Neural progenitor cell (in vitro differentiated cells): ENCODE measurements around the gene EZR. TPM values are rescaled to one million over a fixed set of nuclear protein-coding genes. Genes with fewer than 3 reads are reported as not detected.

Experiments used
- DNase-seq: peaks from one replicate; pipeline ENCODE4 v3.0.0-alpha.2; 2016; ENCODE audit warnings: low spot score
- H2AFZ ChIP-seq: fragments of 200-600 bp; sonication (generic); replicated peaks from 2 replicates; pipeline ENCODE4 v1.6.1; 2016; ENCODE audit warnings: antibody characterized with exemption
- H3F3A ChIP-seq: fragments of 200-600 bp; sonication (generic); 2 replicates; pipeline ENCODE4 v1.6.1; 2016; ENCODE audit warnings: antibody characterized with exemption, low read depth
- H3K27ac ChIP-seq: fragments of 200-600 bp; sonication (generic); 2 replicates; pipeline ENCODE4 v1.5.1; 2016; ENCODE audit warnings: mild to moderate bottlenecking
- H3K27me3 ChIP-seq: fragments of 200-600 bp; sonication (generic); 2 replicates; pipeline ENCODE4 v1.6.1; 2016; ENCODE audit warnings: mild to moderate bottlenecking, moderate library complexity
- H3K36me3 ChIP-seq: fragments of 200-600 bp; sonication (generic); 2 replicates; pipeline ENCODE4 v1.5.1; 2016
- H3K4me1 ChIP-seq: fragments of 200-600 bp; sonication (generic); 2 replicates; pipeline ENCODE4 v1.6.1; 2016; ENCODE audit warnings: mixed run types
- H3K4me2 ChIP-seq: fragments of 200-600 bp; sonication (generic); 2 replicates; pipeline ENCODE4 v1.6.1; 2016
- H3K4me3 ChIP-seq: fragments of 200-600 bp; sonication (generic); 2 replicates; pipeline ENCODE4 v1.5.1; 2016
- H3K79me2 ChIP-seq: fragments of 200-600 bp; sonication (generic); 2 replicates; pipeline ENCODE4 v1.6.1; 2016; ENCODE audit warnings: low read depth
- H3K9ac ChIP-seq: fragments of 200-600 bp; sonication (generic); 2 replicates; pipeline ENCODE4 v1.6.1; 2016
- H3K9me3 ChIP-seq: fragments of 200-600 bp; sonication (generic); 2 replicates; pipeline ENCODE4 v1.5.1; 2016; ENCODE audit warnings: low read depth
- H4K20me1 ChIP-seq: fragments of 200-600 bp; sonication (generic); 2 replicates; pipeline ENCODE4 v1.6.1; 2016; ENCODE audit warnings: low read depth
- H3K27ac Mint-ChIP-seq: 3 replicates; pipeline ENCODE4 v1.8.0; 2021; ENCODE audit warnings: mixed read lengths
- H3K27me3 Mint-ChIP-seq: 2 replicates; pipeline ENCODE4 v1.8.0; 2022; ENCODE audit warnings: low read depth, mild to moderate bottlenecking, inconsistent platforms, moderate library complexity, mixed read lengths; ENCODE audit not compliant: insufficient read depth
- H3K36me3 Mint-ChIP-seq: 3 replicates; pipeline ENCODE4 v1.8.0; 2021; ENCODE audit warnings: mixed read lengths
- H3K4me1 Mint-ChIP-seq: 3 replicates; pipeline ENCODE4 v1.8.0; 2021; ENCODE audit warnings: mixed read lengths
- H3K4me3 Mint-ChIP-seq: 3 replicates; pipeline ENCODE4 v1.8.0; 2021; ENCODE audit warnings: mild to moderate bottlenecking, moderate library complexity, mixed read lengths
- H3K9me3 Mint-ChIP-seq: 3 replicates; pipeline ENCODE4 v1.8.0; 2020; ENCODE audit warnings: mixed read lengths
- CTCF ChIP-seq: fragments of 200-600 bp; sonication (generic); IDR thresholded peaks from 2 replicates; pipeline ENCODE4 v1.5.1; 2017; ENCODE audit warnings: antibody characterized with exemption, mild to moderate bottlenecking
- EZH2 ChIP-seq: fragments of 200-600 bp; sonication (generic); IDR thresholded peaks from 2 replicates; pipeline ENCODE4 v1.6.1; 2017; ENCODE audit warnings: antibody characterized with exemption, mild to moderate bottlenecking, moderate library complexity
- EZH2phosphoT487 ChIP-seq: fragments of 200-600 bp; sonication (generic); IDR thresholded peaks from 2 replicates; pipeline ENCODE4 v1.6.1; 2017; ENCODE audit warnings: antibody characterized with exemption
- total RNA-seq: library from RNA; depleted of rRNA; stranded (reverse); fragments of >200 nt; gene quantifications from 2 replicates; pipeline ENCODE4 v1.2.3, GENCODE V29; 2015; ENCODE audit warnings: low replicate concordance

The EZR gene
- total RNA-seq, 1 donor from 2014 or later = 52.0 TPM

- no peaks in the 10 kb centered on the region for H3K9me3 ChIP-seq
- no peak overlapping the region for H3K4me3 Mint-ChIP-seq
- no peaks in the 10 kb centered on the region for H4K20me1 ChIP-seq
- H3K27me3 ChIP-seq = no peaks in the 10 kb centered on the region
- no peaks in the 10 kb centered on the region for H3K36me3 Mint-ChIP-seq
- no peak overlapping the region for H3K9ac ChIP-seq
- no peaks in the 10 kb centered on the region for H3K36me3 ChIP-seq
- no peaks in the 10 kb centered on the region for H3K27me3 Mint-ChIP-seq
- H3K79me2 ChIP-seq = no peaks in the 10 kb centered on the region
- no peak overlapping the region for H2AFZ ChIP-seq
- no peak overlapping the region for H3K27ac ChIP-seq
- H3K27ac Mint-ChIP-seq = no peak overlapping the region
- no peaks in the 10 kb centered on the region for H3F3A ChIP-seq
- peaks cover 9% of the 10 kb centered on the region for H3K4me1 ChIP-seq
- peaks cover 4% of the 10 kb centered on the region for H3K4me1 Mint-ChIP-seq
- no peak for TF ChIP-seq EZH2phosphoT487
- TF ChIP-seq CTCF = no peak
- TF ChIP-seq EZH2 = no peak
- H3K4me3 ChIP-seq = no peak overlapping the region
- DNase-seq = no peak
- peaks cover 11% of the 10 kb centered on the region for H3K9me3 Mint-ChIP-seq
- no peak overlapping the region for H3K4me2 ChIP-seq
Measured at GRCh38 chr6:158737710-158738615, 81.2 kb downstream of the EZR start.

GRCh38 chr6:158737082-158737709, 82.0 kb downstream of the EZR start:
- H3F3A ChIP-seq = no peaks in the 10 kb centered on the region
- Mint-ChIP-seq H3K27ac (no peak overlapping the region), H3K4me1 (no peaks in the 10 kb centered on the region), H3K4me3 (no peak overlapping the region), H3K36me3 (no peaks in the 10 kb centered on the region), H3K9me3 (peaks cover 11% of the 10 kb centered on the region), H3K27me3 (no peaks in the 10 kb centered on the region)
- no peaks in the 10 kb centered on the region for H3K9me3 ChIP-seq
- no peaks in the 10 kb centered on the region for H3K36me3 ChIP-seq
- no peaks in the 10 kb centered on the region for H3K27me3 ChIP-seq
- no peak overlapping the region for H3K27ac ChIP-seq
- H4K20me1 ChIP-seq = no peaks in the 10 kb centered on the region
- H3K4me2 ChIP-seq = no peak overlapping the region
- H3K4me1 ChIP-seq = peaks cover under 1% of the 10 kb centered on the region
- H3K4me3 ChIP-seq = no peak overlapping the region
- H3K79me2 ChIP-seq = no peaks in the 10 kb centered on the region
- H2AFZ ChIP-seq = no peak overlapping the region
- TF ChIP-seq CTCF = no peak
- no peak for TF ChIP-seq EZH2
- H3K9ac ChIP-seq = no peak overlapping the region
- DNase-seq = no peak

- peaks cover 1% of the 10 kb centered on the region for H3K4me1 ChIP-seq
- DNase-seq = no peak
- no peaks in the 10 kb centered on the region for H3K9me3 ChIP-seq
- no peaks in the 10 kb centered on the region for H3K36me3 ChIP-seq
- Mint-ChIP-seq H3K27me3 (peaks cover 3% of the 10 kb centered on the region), H3K27ac (no peak overlapping the region), H3K9me3 (peaks cover 14% of the 10 kb centered on the region), H3K4me1 (no peaks in the 10 kb centered on the region), H3K36me3 (peaks cover 2% of the 10 kb centered on the region), H3K4me3 (no peak overlapping the region)
- no peaks in the 10 kb centered on the region for H3K79me2 ChIP-seq
- H3K9ac ChIP-seq = no peak overlapping the region
- no peak overlapping the region for H3K4me2 ChIP-seq
- peaks cover 1% of the 10 kb centered on the region for H3F3A ChIP-seq
- H3K27ac ChIP-seq = no peak overlapping the region
- H4K20me1 ChIP-seq = no peaks in the 10 kb centered on the region
- H3K27me3 ChIP-seq = no peaks in the 10 kb centered on the region
- TF ChIP-seq EZH2 = no peak
- no peak for TF ChIP-seq EZH2phosphoT487
- TF ChIP-seq CTCF = no peak
- H3K4me3 ChIP-seq = no peak overlapping the region
- H2AFZ ChIP-seq = no peak overlapping the region
Measured at GRCh38 chr6:158735009-158735408, 84.2 kb downstream of the EZR start.
